GM13976 (cell line): ENCODE data around the gene UBTD2.

Experiments
- DNase-seq: peaks from one replicate; pipeline ENCODE4 v3.0.0; 2012; ENCODE audit warnings: low spot score
- in situ Hi-C: fragments of 300-500 bp; cut with MboI; formaldehyde crosslinking; loops from one replicate; pipeline ENCODE4 v1.12.0; 2022; ENCODE audit warnings: low sequenced_read_pairs, mixed read lengths, inconsistent platforms; ENCODE audit not compliant: unreplicated experiment
- TF ChIP-seq, protein P1 (sequence below): IDR thresholded peaks from 2 replicates; pipeline ENCODE4 v1.5.1; 2012; ENCODE audit warnings: borderline replicate concordance, mild to moderate bottlenecking; ENCODE audit not compliant: insufficient read depth; ENCODE audit errors: extremely low read depth, missing control alignments, control extremely low read depth

Gene UBTD2

DNA sequence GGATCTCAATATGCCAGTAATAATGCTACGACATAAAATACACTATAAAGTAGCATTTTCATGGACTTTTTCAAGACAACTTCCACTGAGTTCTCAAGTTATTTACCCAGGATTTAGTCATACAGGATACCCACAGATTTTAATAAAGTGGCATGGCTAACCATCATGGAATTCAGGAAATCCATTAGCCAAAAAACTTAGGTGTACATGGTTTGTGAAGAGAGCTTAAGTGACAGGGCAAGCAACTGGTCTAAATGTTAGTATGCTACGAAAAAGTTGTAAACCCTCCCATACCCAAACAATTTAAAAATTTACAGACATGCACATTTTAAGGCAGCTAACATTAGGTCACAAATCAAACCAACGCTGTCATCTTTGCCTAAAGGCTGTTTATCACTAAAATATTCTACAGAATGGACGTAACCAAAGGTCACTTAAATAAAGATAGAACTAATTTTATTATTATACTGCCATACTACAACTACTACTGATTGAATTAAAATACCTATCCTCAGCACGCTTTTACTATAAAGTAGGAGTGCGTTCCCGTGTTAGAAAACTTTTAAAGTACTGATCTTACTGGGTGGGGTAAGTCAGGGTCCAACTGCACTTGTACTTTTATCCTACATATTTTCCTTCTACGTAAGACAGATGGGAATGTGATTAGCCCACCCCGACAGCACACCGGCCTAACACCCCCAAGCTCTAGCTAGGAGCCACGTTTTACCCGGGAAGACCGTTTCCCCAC is 1.1 kb downstream of the UBTD2 start:
- DNase-seq, result no peak
- TF ChIP-seq, protein P1, sequence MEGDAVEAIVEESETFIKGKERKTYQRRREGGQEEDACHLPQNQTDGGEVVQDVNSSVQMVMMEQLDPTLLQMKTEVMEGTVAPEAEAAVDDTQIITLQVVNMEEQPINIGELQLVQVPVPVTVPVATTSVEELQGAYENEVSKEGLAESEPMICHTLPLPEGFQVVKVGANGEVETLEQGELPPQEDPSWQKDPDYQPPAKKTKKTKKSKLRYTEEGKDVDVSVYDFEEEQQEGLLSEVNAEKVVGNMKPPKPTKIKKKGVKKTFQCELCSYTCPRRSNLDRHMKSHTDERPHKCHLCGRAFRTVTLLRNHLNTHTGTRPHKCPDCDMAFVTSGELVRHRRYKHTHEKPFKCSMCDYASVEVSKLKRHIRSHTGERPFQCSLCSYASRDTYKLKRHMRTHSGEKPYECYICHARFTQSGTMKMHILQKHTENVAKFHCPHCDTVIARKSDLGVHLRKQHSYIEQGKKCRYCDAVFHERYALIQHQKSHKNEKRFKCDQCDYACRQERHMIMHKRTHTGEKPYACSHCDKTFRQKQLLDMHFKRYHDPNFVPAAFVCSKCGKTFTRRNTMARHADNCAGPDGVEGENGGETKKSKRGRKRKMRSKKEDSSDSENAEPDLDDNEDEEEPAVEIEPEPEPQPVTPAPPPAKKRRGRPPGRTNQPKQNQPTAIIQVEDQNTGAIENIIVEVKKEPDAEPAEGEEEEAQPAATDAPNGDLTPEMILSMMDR, result no peak
- in situ Hi-C loops, result loop anchor here (10.0 kb wide), 1 partner anchor 168 kb away; no protein-coding TSS in a partner anchor

DNA sequence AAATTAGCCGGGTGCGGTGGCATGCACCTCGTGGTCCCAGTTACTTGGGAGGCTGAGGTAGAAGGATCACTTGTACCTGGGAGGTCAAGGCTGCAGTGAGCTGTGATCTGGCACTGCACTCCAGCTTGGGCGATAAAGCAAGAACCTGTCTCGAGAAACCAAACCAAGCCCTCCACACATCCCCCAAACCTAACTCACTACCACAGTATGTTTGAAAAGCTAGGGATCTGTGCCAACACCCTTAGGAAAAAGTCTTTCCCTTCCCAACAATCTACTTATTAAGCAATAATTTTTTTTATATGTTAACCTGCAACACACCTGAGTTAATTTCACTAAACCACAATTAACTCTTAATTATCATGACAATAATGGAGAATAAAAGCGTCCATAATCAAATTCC is 2.2 kb downstream of the UBTD2 start:
- in situ Hi-C loops, result loop anchor here (10.0 kb wide), 1 partner anchor 167 kb away; no protein-coding TSS in a partner anchor
- TF ChIP-seq, protein P1, result no peak
- no peak for DNase-seq

DNA sequence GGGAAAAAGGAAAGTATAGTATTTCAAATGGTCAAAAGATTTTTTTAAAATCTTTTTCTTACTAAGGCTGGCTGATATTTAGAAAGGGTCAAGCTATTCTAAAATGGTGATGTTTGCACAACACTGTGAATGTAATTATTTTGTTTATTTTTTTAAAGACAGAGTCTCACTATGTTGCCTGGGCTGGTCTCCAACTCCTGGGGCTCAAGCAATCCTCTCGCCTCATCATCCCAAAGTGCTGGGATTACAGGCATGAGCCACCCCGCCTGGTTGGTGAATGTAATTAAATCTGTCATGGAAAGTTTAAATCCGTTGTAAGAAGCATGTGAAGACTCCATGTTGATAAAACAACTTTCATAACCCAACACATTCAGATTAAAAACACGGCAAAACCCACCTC is 2.6 kb downstream of the UBTD2 start:
- DNase-seq, result no peak
- TF ChIP-seq, protein P1, result no peak
- in situ Hi-C loops, result loop anchor here (10.0 kb wide), 1 partner anchor 166 kb away; no protein-coding TSS in a partner anchor

DNA sequence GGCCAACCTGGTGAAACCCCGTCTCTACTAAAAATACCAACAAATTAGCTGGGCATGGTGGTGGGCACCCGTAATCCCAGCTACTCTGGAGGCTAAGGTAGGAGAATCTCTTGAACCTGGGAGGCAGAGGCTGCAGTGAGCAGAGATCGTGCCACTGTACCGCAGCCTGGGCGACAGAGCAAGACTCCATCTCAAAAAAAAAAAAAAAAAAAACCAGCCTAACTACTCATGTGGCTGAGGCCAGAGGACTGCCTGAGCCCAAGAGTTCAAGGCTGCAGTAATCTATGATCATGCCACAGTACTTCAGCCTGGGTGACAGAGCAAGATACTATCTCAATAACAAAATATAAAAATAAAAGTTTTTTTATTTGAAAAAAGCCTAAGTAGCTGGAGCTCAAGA is 3.2 kb downstream of the UBTD2 start:
- no peak for DNase-seq
- TF ChIP-seq, protein P1, result no peak
- in situ Hi-C loops, result loop anchor here (10.0 kb wide), 1 partner anchor 166 kb away; no protein-coding TSS in a partner anchor

DNA sequence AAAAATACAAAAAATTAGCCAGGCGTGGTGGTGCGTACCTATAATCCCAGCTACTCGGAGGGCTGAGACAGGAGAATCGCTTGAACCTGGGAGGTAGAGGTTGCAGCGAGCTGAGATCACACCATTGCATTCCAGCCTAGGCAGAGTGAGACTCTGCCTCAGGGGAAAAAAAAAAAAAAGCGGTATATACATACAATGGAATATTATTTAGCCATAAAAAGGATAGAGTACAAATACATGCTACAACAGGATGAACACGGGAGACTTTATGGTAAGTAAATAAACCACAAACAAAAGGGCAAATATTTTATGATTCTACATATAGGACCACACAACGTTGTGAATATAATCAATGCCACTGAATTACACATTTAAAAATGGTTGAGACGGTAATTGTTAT is 5.2 kb downstream of the UBTD2 start:
- in situ Hi-C loops, result no loop called here
- no peak for DNase-seq
- TF ChIP-seq, protein P1, result no peak

DNA sequence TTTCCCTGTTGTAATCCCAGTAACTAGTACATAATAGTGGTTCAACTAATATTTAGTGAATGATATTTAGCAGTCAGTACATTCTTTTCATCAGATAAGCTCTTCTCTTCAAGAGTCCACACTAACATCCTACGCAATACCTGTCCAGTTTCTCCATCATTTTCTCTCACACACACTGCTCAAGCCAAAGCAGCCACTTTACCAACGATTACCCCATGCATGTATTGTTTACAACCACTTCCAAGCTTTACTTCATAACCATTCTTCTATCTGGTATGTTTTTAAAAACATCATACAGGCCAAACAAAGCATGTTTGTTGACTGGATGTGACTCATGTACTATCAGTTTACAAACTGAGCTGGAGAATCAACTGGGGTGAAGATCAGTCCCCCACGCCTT is 7.3 kb downstream of the UBTD2 start:
- TF ChIP-seq, protein P1, result no peak
- in situ Hi-C loops, result no loop called here
- DNase-seq, result no peak
